B cell (primary cell): ENCODE measurements around the gene BACH2. TPM values are rescaled to one million over a fixed set of nuclear protein-coding genes. Genes with fewer than 3 reads are reported as not detected.
A peak's percentile ranks its signal among the peaks of the same experiment; 100 is the strongest.

Experiments used
- ATAC-seq: fragments of 200-7000 bp; cut with Tn5 transposase; one replicate; pipeline ENCODE4 v1.10.0; 2021; ENCODE audit warnings: low read depth, mild to moderate bottlenecking, moderate number of reproducible peaks, moderate library complexity
- CTCF ChIA-PET: fragments of 350-600 bp; sonication (Branson Sonifier 250); formaldehyde crosslinking; loops from one replicate; lab custom pipeline; 2021; ENCODE audit warnings: antibody characterized with exemption, inconsistent platforms; lab: Charles Lee
- POLR2A ChIA-PET: fragments of 350-600 bp; sonication (Branson Sonifier 250); formaldehyde crosslinking; loops from one replicate; lab custom pipeline; 2021; ENCODE audit warnings: antibody characterized with exemption; lab: Charles Lee
- DNase-seq: peaks from one replicate; pipeline ENCODE4 v3.0.0; 2013
- H2AFZ ChIP-seq: 2 replicates; pipeline ENCODE4 v1.6.1; 2012; ENCODE audit warnings: mild to moderate bottlenecking, low read depth, low read length; ENCODE audit not compliant: insufficient read depth, poor library complexity, severe bottlenecking
- H3K27ac ChIP-seq, 2 donors: 1 replicate in 1 of 2; 2 replicates in 1 of 2; pipeline ENCODE4 v1.5.1; 2012 to 2013; ENCODE audit warnings: low read length in 2 of 2, mild to moderate bottlenecking in 2 of 2, moderate library complexity in 1 of 2
- H3K27me3 ChIP-seq, 4 experiments: fragments of 200-600 bp in 1 of 4; sonication (generic) in 1 of 4; replicated peaks in 1 of 4; 1 replicate in 2 of 4; 2 replicates in 2 of 4; pipeline versions ENCODE4 v1.6.1 to v1.7.0; 2013 to 2016; ENCODE audit warnings: low read length in 3 of 4, mild to moderate bottlenecking in 2 of 4, mixed read lengths in 1 of 4, moderate library complexity in 1 of 4; ENCODE audit not compliant: insufficient read depth in 4 of 4, control insufficient read depth in 3 of 4; ENCODE audit errors: control extremely low read depth in 1 of 4
- H3K36me3 ChIP-seq, 2 experiments: replicated peaks in 1 of 2; 1 replicate in 1 of 2; 2 replicates in 1 of 2; pipeline versions ENCODE4 v1.6.1 to v1.7.1; 2013; ENCODE audit warnings: low read length in 1 of 2; ENCODE audit not compliant: insufficient read depth in 2 of 2, control insufficient read depth in 1 of 2; ENCODE audit errors: control extremely low read depth in 1 of 2, extremely low read depth in 1 of 2
- H3K4me1 ChIP-seq, 2 donors: fragments of 200-600 bp in 1 of 2; sonication (generic) in 1 of 2; 1 replicate in 1 of 2; 2 replicates in 1 of 2; pipeline versions ENCODE4 v1.5.1 to v1.6.1; 2013 to 2017; ENCODE audit warnings: low read length in 2 of 2; ENCODE audit not compliant: control insufficient read depth in 2 of 2, insufficient read depth in 2 of 2
- H3K4me2 ChIP-seq: replicated peaks from 2 replicates; pipeline ENCODE3; 2012; ENCODE audit warnings: mild to moderate bottlenecking, low read depth, low read length; ENCODE audit not compliant: poor library complexity, severe bottlenecking
- H3K4me3 ChIP-seq, 5 experiments: fragments of 200-600 bp in 1 of 5; sonication (generic) in 1 of 5; 1 replicate in 3 of 5; 2 replicates in 2 of 5; pipeline versions ENCODE4 v1.5.1 to v1.7.0; 2011 to 2016; ENCODE audit warnings: low read length in 4 of 5, mild to moderate bottlenecking in 4 of 5, low read depth in 2 of 5, control low read depth in 1 of 5, moderate library complexity in 1 of 5; ENCODE audit not compliant: insufficient read depth in 1 of 5; ENCODE audit errors: control extremely low read depth in 1 of 5, extremely low read depth in 1 of 5
- H3K79me2 ChIP-seq: fragments of 200-600 bp; sonication (generic); one replicate; pipeline ENCODE4 v1.6.0; 2016; ENCODE audit warnings: low read length; ENCODE audit not compliant: control insufficient read depth, insufficient read depth
- H3K9ac ChIP-seq: fragments of 200-600 bp; sonication (generic); 2 replicates; pipeline ENCODE4 v1.6.1; 2017; ENCODE audit warnings: mild to moderate bottlenecking, low read length, moderate library complexity
- H3K9me3 ChIP-seq, 3 donors: one replicate each; pipeline versions ENCODE4 v1.6.1 to v1.7.1; 2013; ENCODE audit warnings: low read length in 2 of 3; ENCODE audit not compliant: control insufficient read depth in 2 of 3, insufficient read depth in 1 of 3; ENCODE audit errors: control extremely low read depth in 1 of 3
- H4K20me1 ChIP-seq: 2 replicates; pipeline ENCODE4 v1.6.0; 2012; ENCODE audit warnings: mild to moderate bottlenecking, low read length; ENCODE audit not compliant: insufficient read depth, control insufficient read depth, poor library complexity, severe bottlenecking
- H3K27ac Mint-ChIP-seq: one replicate; pipeline ENCODE4 v1.8.0; 2021; ENCODE audit warnings: mixed read lengths
- H3K27me3 Mint-ChIP-seq: one replicate; pipeline ENCODE4 v1.8.0; 2021; ENCODE audit warnings: mixed read lengths
- H3K4me1 Mint-ChIP-seq: one replicate; pipeline ENCODE4 v1.8.0; 2021; ENCODE audit warnings: mixed read lengths
- H3K4me3 Mint-ChIP-seq: one replicate; pipeline ENCODE4 v1.8.0; 2021; ENCODE audit warnings: mixed read lengths
- H3K9me3 Mint-ChIP-seq: one replicate; pipeline ENCODE4 v1.8.0; 2022; ENCODE audit warnings: mixed read lengths; ENCODE audit not compliant: insufficient read depth
- CTCF ChIP-seq: fragments of 200-600 bp; IDR thresholded peaks from one replicate; pipeline ENCODE4 v1.8.0; 2022; ENCODE audit warnings: antibody characterized with exemption, mild to moderate bottlenecking
- EZH2 ChIP-seq: IDR thresholded peaks from 2 replicates; pipeline ENCODE4 v1.6.1; 2012; ENCODE audit warnings: borderline replicate concordance, low read depth, mild to moderate bottlenecking, moderate library complexity, low read length; ENCODE audit not compliant: insufficient read depth, poor library complexity, severe bottlenecking
- WGBS: methylation state at CpG from one replicate; pipeline ENCODE4 v1.1.5; 2013; ENCODE audit warnings: missing lambda C conversion rate; ENCODE audit not compliant: insufficient coverage; 5-methylcytosine and 5-hydroxymethylcytosine counted together
- intact Hi-C: fragments of 100-400 bp; cut with micrococcal nuclease; formaldehyde crosslinking; loops from one replicate; pipeline ENCODE4 v1.10.0; 2022
- polyA plus RNA-seq: library from polyadenylated mRNA; depleted of rRNA; stranded (reverse); fragments of >200 nt; gene quantifications from 2 replicates; pipeline ENCODE4 v1.2.3, GENCODE V29; 2012
- total RNA-seq, 2 donors: library from RNA; stranded (reverse); fragments of 120-200 nt in 1 of 2; gene quantifications; 1 replicate in 1 of 2; 2 replicates in 1 of 2; pipeline versions ENCODE4 v1.2.3 to v1.2.4, GENCODE V29; 2013 to 2022

Gene BACH2
- total and polyA plus RNA-seq, 2 donors (not counting 1 experiment from before 2014, with no cell fraction given), result 41.1 to 235 TPM

- H3K27ac ChIP-seq, result peak overlapping the region in 1 of 2 donors; percentile 4
- no peaks in the 10 kb centered on the region for H3K4me1 ChIP-seq
- no peaks in the 10 kb centered on the region for H3K9me3 ChIP-seq
- no peaks in the 10 kb centered on the region for H3K27me3 ChIP-seq
- peaks cover 58% of the 10 kb centered on the region for H3K79me2 ChIP-seq
- H3K4me2 ChIP-seq, result no peak overlapping the region
- ChIA-PET POLR2A (interaction anchor here (0.7 kb wide), 1 partner anchor 464 kb away, joined by 3 read pairs; no protein-coding TSS in a partner anchor), CTCF (no interaction called here)
- no peak overlapping the region for H2AFZ ChIP-seq
- Mint-ChIP-seq H3K4me1 (peaks cover 5% of the 10 kb centered on the region), H3K4me3 (no peak overlapping the region), H3K27ac (no peak overlapping the region), H3K9me3 (no peaks in the 10 kb centered on the region), H3K27me3 (no peaks in the 10 kb centered on the region)
- TF ChIP-seq CTCF, result no peak
- no peak for TF ChIP-seq EZH2
- DNase-seq (no peak), ATAC-seq (no peak)
- H3K9ac ChIP-seq, result no peak overlapping the region
- H4K20me1 ChIP-seq, result peaks cover 68% of the 10 kb centered on the region
- H3K4me3 ChIP-seq, result no peak overlapping the region
- intact Hi-C loops, result no loop called here
- H3K36me3 ChIP-seq, result peaks cover 0 to 55% of the 10 kb centered on the region in 2 experiments
- no CpG with 5 or more reads among the region's 6 CpGs for WGBS
Measured at GRCh38 chr6:89979481-89980119, 317.0 kb downstream of the BACH2 start.

- Mint-ChIP-seq H3K9me3 (no peaks in the 10 kb centered on the region), H3K27ac (no peak overlapping the region), H3K4me3 (no peak overlapping the region), H3K27me3 (no peaks in the 10 kb centered on the region), H3K4me1 (peaks cover 5% of the 10 kb centered on the region)
- Histone ChIP-seq H4K20me1 (peaks cover 70% of the 10 kb centered on the region), H3K4me1 (no peaks in the 10 kb centered on the region), H3K9ac (no peak overlapping the region), H3K79me2 (peaks cover 57% of the 10 kb centered on the region), H3K36me3 (peaks cover 0 to 56% of the 10 kb centered on the region in 2 experiments), H3K9me3 (no peaks in the 10 kb centered on the region), H3K27me3 (no peaks in the 10 kb centered on the region), H3K4me3 (no peak overlapping the region), H2AFZ (no peak overlapping the region), H3K4me2 (no peak overlapping the region), H3K27ac (no peak overlapping the region)
- POLR2A ChIA-PET, result interaction anchor here (0.9 kb wide), 1 partner anchor 503 kb away, joined by 10 read pairs; no protein-coding TSS in a partner anchor
- CTCF ChIA-PET, result interaction anchor here (0.7 kb wide), 1 partner anchor 38 kb away, joined by 3 read pairs; no protein-coding TSS in a partner anchor
- no peak for TF ChIP-seq EZH2
- no peak for TF ChIP-seq CTCF
- DNase-seq, result no peak
- WGBS, result no CpG with 5 or more reads among the region's 5 CpGs
- intact Hi-C loops, result no loop called here
- no peak for ATAC-seq
Measured at GRCh38 chr6:89978749-89979145, 317.9 kb downstream of the BACH2 start.
